Ovary (tissue), 3 donors: ENCODE data around the gene TP53I13.

Experiments
- CTCF ChIP-seq, 3 donors: fragments of 450-650 bp in 2 of 3; fragments of 200-600 bp in 1 of 3; IDR thresholded peaks; one replicate each; pipeline versions ENCODE4 v1.5.1 to v1.8.0; 2016 to 2022; ENCODE audit warnings: antibody characterized with exemption in 3 of 3, mild to moderate bottlenecking in 1 of 3
- EP300 ChIP-seq: sonication (generic); formaldehyde crosslinking; IDR thresholded peaks from one replicate; pipeline ENCODE4 v1.6.1; 2017; ENCODE audit warnings: antibody characterized with exemption
- POLR2A ChIP-seq: fragments of 450-650 bp; IDR thresholded peaks from one replicate; pipeline ENCODE4 v1.6.1; 2017; ENCODE audit warnings: antibody characterized with exemption, mild to moderate bottlenecking, moderate library complexity
- donor health status: DM: no; HTN: no; CAD: no.

- TF ChIP-seq CTCF (IDR thresholded peaks at IDR 0.05) (no peak), EP300 (no peak), POLR2A (no peak)
Observed at GRCh38 chr17:29612404-29613280, 44.1 kb downstream of the TP53I13 start.
